ENCODE data around the gene UMAD1. TPM values are rescaled to one million over a fixed set of nuclear protein-coding genes. Genes with fewer than 3 reads are reported as not detected.

Gene UMAD1
- total and polyA plus RNA-seq, 2 of the 13 experiments (the other 11 are each of a cell fraction or from before 2014, with no cell fraction given) = 16.8 to 17.6 TPM

- no peaks in the 10 kb centered on the region for H4K20me1 ChIP-seq (ENCODE audit: insufficient read depth, low read length)
- WGBS (ENCODE audit: low lambda C conversion rate) = 2% methylated on average over 19 of the region's 19 CpGs
- ATAC-seq = no peak
- peaks cover 35% of the 10 kb centered on the region for H3K4me1 ChIP-seq (ENCODE audit: insufficient read depth, low read length)
- in situ Hi-C loops (cut with HindIII; ENCODE audit: extremely low pct_ligation_motif_present, low pct_unique_long_range_greater_than_20kb) = no loop called here
- H2AFZ ChIP-seq (ENCODE audit: low read length) = peak overlapping the region; percentile 75
- ChIA-PET CTCF (ENCODE audit: low intra/inter-chr PET ratio, low total read pairs) (no interaction called here), POLR2A (interaction anchor here (0.8 to 1.2 kb wide), 4 partner anchors 20 to 331 kb away, joined by 3 to 4 read pairs (median 3); no protein-coding TSS in a partner anchor)
- peak; percentile 11 for DNase-seq (ENCODE audit: low spot score)
- no peaks in the 10 kb centered on the region; a peak in 1 of 5 replicates for H3K36me3 ChIP-seq (replicated peaks in 1 of 2; ENCODE audit: control insufficient read depth in 1 of 2, insufficient read depth in 2 of 2, low read length in 2 of 2)
- peak overlapping the region; percentile 97 for H3K4me2 ChIP-seq (ENCODE audit: low read depth, low read length)
- BruUV-seq (replicated peaks) = TSS peak; percentile 78
- no peaks in the 10 kb centered on the region; a peak in 1 of 5 replicates for H3K27me3 ChIP-seq (ENCODE audit: control insufficient read depth in 1 of 2, insufficient read depth in 2 of 2, low read length in 2 of 2)
- peak overlapping the region; percentile 62 for H3K27ac ChIP-seq (ENCODE audit: extremely low read length, insufficient read depth, low read length)
- H3K9me3 ChIP-seq (ENCODE audit: low read length) = no peaks in the 10 kb centered on the region
- peak overlapping the region; percentile 86 to 95 (median 91) for H3K4me3 ChIP-seq (replicated peaks in 1 of 3; ENCODE audit: insufficient read depth in 1 of 3, low read depth in 2 of 3, low read length in 3 of 3)
- FAIRE-seq = no peak
- peak overlapping the region; percentile 70 for H3K9ac ChIP-seq (ENCODE audit: insufficient read depth, low read depth, low read length)
- intact Hi-C loops (cut with micrococcal nuclease; ENCODE audit: unreplicated experiment) = loop anchor here (1.0 to 10.0 kb wide), 3 partner anchors 73 to 215 kb away; no protein-coding TSS in a partner anchor
- peaks cover 27% of the 10 kb centered on the region for H3K79me2 ChIP-seq (ENCODE audit: insufficient read depth, low read length)
- no peak for TF ChIP-seq MXI1 (IDR thresholded peaks at IDR 0.05; ENCODE audit: borderline replicate concordance, low read depth, low read length)
- no peak for TF ChIP-seq ZNF660 (CRISPR knock-in tag; IDR thresholded peaks at IDR 0.05; ENCODE audit: borderline replicate concordance, low read depth)
- TF ChIP-seq, protein P1, sequence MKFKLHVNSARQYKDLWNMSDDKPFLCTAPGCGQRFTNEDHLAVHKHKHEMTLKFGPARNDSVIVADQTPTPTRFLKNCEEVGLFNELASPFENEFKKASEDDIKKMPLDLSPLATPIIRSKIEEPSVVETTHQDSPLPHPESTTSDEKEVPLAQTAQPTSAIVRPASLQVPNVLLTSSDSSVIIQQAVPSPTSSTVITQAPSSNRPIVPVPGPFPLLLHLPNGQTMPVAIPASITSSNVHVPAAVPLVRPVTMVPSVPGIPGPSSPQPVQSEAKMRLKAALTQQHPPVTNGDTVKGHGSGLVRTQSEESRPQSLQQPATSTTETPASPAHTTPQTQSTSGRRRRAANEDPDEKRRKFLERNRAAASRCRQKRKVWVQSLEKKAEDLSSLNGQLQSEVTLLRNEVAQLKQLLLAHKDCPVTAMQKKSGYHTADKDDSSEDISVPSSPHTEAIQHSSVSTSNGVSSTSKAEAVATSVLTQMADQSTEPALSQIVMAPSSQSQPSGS (CRISPR knock-in tag; IDR thresholded peaks at IDR 0.05) = no peak
- no peak for TF ChIP-seq SOX13 (IDR thresholded peaks at IDR 0.05)
- no peak for TF ChIP-seq SOX13 (CRISPR knock-in tag; conservative IDR thresholded peaks at IDR 0.05 in 1 of 2, IDR thresholded peaks at IDR 0.05 in 1 of 2)
- TF ChIP-seq, protein P2, sequence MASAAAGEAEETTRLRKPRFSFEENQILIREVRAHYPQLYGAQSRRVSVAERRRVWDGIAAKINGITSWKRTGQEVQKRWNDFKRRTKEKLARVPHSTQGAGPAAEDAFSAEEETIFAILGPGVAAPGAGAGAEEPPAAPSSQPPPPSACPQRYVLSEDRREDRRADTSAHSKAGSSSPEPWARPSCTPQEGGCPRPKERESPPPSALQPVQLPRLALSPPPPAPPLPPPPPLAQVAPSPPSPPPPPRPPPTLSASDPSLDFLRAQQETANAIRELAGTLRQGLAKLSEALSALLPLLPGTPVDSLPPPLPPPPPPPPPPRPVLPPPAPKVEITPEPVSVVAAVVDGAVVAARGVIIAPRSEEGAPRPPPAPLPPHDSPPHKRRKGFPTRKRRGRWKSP (CRISPR knock-in tag; IDR thresholded peaks at IDR 0.05) = no peak
- no peak for TF ChIP-seq KLF16 (CRISPR knock-in tag; IDR thresholded peaks at IDR 0.05)
- no peak for TF ChIP-seq EHMT2 (IDR thresholded peaks at IDR 0.05; ENCODE audit: borderline replicate concordance, low read depth, low read length)
- TF ChIP-seq MTA1 (CRISPR knock-in tag; IDR thresholded peaks at IDR 0.05; ENCODE audit: borderline replicate concordance) = no peak
- TF ChIP-seq ZBTB37 (CRISPR knock-in tag; IDR thresholded peaks at IDR 0.05) = no peak
- TF ChIP-seq, protein P3, sequence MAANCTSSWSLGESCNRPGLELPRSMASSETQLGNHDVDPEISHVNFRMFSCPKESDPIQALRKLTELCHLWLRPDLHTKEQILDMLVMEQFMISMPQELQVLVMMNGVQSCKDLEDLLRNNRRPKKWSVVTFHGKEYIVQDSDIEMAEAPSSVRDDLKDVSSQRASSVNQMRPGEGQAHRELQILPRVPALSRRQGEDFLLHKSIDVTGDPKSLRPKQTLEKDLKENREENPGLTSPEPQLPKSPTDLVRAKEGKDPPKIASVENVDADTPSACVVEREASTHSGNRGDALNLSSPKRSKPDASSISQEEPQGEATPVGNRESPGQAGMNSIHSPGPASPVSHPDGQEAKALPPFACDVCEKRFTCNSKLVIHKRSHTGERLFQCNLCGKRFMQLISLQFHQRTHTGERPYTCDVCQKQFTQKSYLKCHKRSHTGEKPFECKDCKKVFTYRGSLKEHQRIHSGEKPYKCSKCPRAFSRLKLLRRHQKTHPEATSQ (CRISPR knock-in tag; IDR thresholded peaks at IDR 0.05; ENCODE audit: borderline replicate concordance) = no peak
- TF ChIP-seq, protein P4, sequence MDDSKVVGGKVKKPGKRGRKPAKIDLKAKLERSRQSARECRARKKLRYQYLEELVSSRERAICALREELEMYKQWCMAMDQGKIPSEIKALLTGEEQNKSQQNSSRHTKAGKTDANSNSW (CRISPR knock-in tag; IDR thresholded peaks at IDR 0.05; ENCODE audit: borderline replicate concordance) = no peak
- 0 out of 2 replicates have a peak, but pooled peaks have one; percentile 2 for TF ChIP-seq ZNF335 (CRISPR knock-in tag; IDR thresholded peaks at IDR 0.05)
- no peak for TF ChIP-seq ZNF546 (CRISPR knock-in tag; conservative IDR thresholded peaks at IDR 0.05)
- TF ChIP-seq, protein P5, sequence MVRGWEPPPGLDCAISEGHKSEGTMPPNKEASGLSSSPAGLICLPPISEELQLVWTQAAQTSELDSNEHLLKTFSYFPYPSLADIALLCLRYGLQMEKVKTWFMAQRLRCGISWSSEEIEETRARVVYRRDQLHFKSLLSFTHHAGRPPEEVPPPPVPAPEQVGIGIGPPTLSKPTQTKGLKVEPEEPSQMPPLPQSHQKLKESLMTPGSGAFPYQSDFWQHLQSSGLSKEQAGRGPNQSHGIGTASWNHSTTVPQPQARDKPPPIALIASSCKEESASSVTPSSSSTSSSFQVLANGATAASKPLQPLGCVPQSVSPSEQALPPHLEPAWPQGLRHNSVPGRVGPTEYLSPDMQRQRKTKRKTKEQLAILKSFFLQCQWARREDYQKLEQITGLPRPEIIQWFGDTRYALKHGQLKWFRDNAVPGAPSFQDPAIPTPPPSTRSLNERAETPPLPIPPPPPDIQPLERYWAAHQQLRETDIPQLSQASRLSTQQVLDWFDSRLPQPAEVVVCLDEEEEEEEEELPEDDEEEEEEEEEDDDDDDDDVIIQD (CRISPR knock-in tag; IDR thresholded peaks at IDR 0.05; ENCODE audit: low read depth) = no peak
- TF ChIP-seq PTBP1 (IDR thresholded peaks at IDR 0.05; ENCODE audit: low read depth, low read length, poor library complexity, severe bottlenecking) = no peak
- TF ChIP-seq RNF2 (conservative IDR thresholded peaks at IDR 0.05; ENCODE audit: low read depth) = no peak
- TF ChIP-seq ATF7-NPFF (CRISPR knock-in tag; IDR thresholded peaks at IDR 0.05; ENCODE audit: low read depth) = no peak
Measured at GRCh38 chr7:7639847-7640220, 718 bp upstream of the UMAD1 start.
